ENCODE results near the gene PNLIPRP3. TPM values are rescaled to one million over a fixed set of nuclear protein-coding genes. Genes with fewer than 3 reads are reported as not detected.

The PNLIPRP3 gene
- total RNA-seq, 1 experiment from 2014 or later, result not detected

GRCh38 chr10:116417821-116418220 is 9.8 kb upstream of the PNLIPRP3 start:
- Mint-ChIP-seq H3K36me3 (ENCODE audit: insufficient read depth in 1 of 3, low read depth in 3 of 3) (no peaks in the 10 kb centered on the region), H3K27me3 (ENCODE audit: low read depth) (peaks cover 1% of the 10 kb centered on the region), H3K27ac (no peak overlapping the region), H3K4me3 (no peak overlapping the region), H3K9me3 (no peaks in the 10 kb centered on the region), H3K4me1 (no peaks in the 10 kb centered on the region)
- H2BK20ac ChIP-seq (ENCODE audit: low read depth, low read length, poor library complexity, severe bottlenecking), result no peak overlapping the region
- no peaks in the 10 kb centered on the region for H4K20me1 ChIP-seq (ENCODE audit: control insufficient read depth, insufficient read depth, insufficient read length)
- no peaks in the 10 kb centered on the region for H3K4me1 ChIP-seq (ENCODE audit: insufficient read depth, low read length)
- no peaks in the 10 kb centered on the region for H3K27me3 ChIP-seq (ENCODE audit: insufficient read depth, low read length)
- H3K56ac ChIP-seq (ENCODE audit: insufficient read length, low read depth, low read length), result no peak overlapping the region
- no CpG with 5 or more reads among the region's 2 CpGs for WGBS (ENCODE audit: extremely low coverage, insufficient read length, low lambda C conversion rate)
- H3T11ph ChIP-seq (ENCODE audit: low read length), result no peak overlapping the region
- no peaks in the 10 kb centered on the region for H3K23me2 ChIP-seq (ENCODE audit: insufficient read length, low read depth, low read length, poor library complexity, severe bottlenecking)
- no peak overlapping the region for H2BK5ac ChIP-seq (ENCODE audit: insufficient read length, low read length)
- no peaks in the 10 kb centered on the region for H3K79me2 ChIP-seq (ENCODE audit: insufficient read depth, low read length)
- no peak overlapping the region for H3K23ac ChIP-seq (ENCODE audit: insufficient read length, low read depth, low read length)
- no peak overlapping the region for H2BK120ac ChIP-seq (ENCODE audit: low read depth, low read length, poor library complexity, severe bottlenecking)
- no peak overlapping the region for H3K27ac ChIP-seq (ENCODE audit: insufficient read length, low read depth, low read length)
- no peak overlapping the region for H3K9ac ChIP-seq (ENCODE audit: extremely low read depth, insufficient read length, low read length)
- H2AK5ac ChIP-seq (ENCODE audit: insufficient read length, low read length), result no peak overlapping the region
- H3K79me1 ChIP-seq (ENCODE audit: insufficient read depth, low read depth, low read length, poor library complexity, severe bottlenecking), result no peaks in the 10 kb centered on the region
- H4K91ac ChIP-seq (ENCODE audit: insufficient read length, low read depth, low read length), result no peak overlapping the region
- H2AFZ ChIP-seq (ENCODE audit: low read length), result no peak overlapping the region
- no peak for TF ChIP-seq CTCF (conservative IDR thresholded peaks at IDR 0.05)
- H3K4ac ChIP-seq (ENCODE audit: low read depth, low read length), result no peak overlapping the region
- H3K18ac ChIP-seq (ENCODE audit: insufficient read length, low read depth, low read length), result no peak overlapping the region
- no peak overlapping the region for H2BK15ac ChIP-seq (ENCODE audit: low read depth, low read length)
- H3K9me3 ChIP-seq (ENCODE audit: control insufficient read depth, low read depth, low read length), result no peaks in the 10 kb centered on the region
- no peak overlapping the region for H3K14ac ChIP-seq (ENCODE audit: insufficient read depth, low read length)
- H2BK12ac ChIP-seq (ENCODE audit: insufficient read length, low read depth, low read length), result no peak overlapping the region
- H4K5ac ChIP-seq (ENCODE audit: insufficient read length, low read depth, low read length), result no peak overlapping the region
- H3K4me2 ChIP-seq (ENCODE audit: insufficient read depth, insufficient read length, low read length), result no peak overlapping the region
- DNase-seq, result no peak
- H4K8ac ChIP-seq (replicated peaks; ENCODE audit: insufficient read length, low read depth, low read length), result no peak overlapping the region
